Retinal pigment epithelial cell (primary cell): ENCODE measurements around the gene SPART.
A peak's percentile ranks its signal among the peaks of the same experiment; 100 is the strongest.

ENCODE experiments used
- DNase-seq: peaks from one replicate; pipeline ENCODE4 v3.0.0-alpha.2; 2010; ENCODE audit warnings: low read depth
- H3K4me3 ChIP-seq: 2 replicates; pipeline ENCODE4 v1.5.1; 2011; ENCODE audit warnings: mild to moderate bottlenecking, low read length, control low read depth, moderate library complexity
- CTCF ChIP-seq: conservative IDR thresholded peaks from 2 replicates; pipeline ENCODE4 v1.5.1; 2011; ENCODE audit warnings: low read depth, low read length, control low read depth, inconsistent platforms

The SPART gene

GRCh38 chr13:36346222-36347083 is at the start of gene SPART:
TSS of gene SPART (minus strand) at chr13:36346394. CDS start at chr13:36335830, 10,564 bp downstream.
- peak within 1 kb of the TSS; percentile 84 for H3K4me3 ChIP-seq
- peak; percentile 56 for DNase-seq

GRCh38 chr13:36395280-36395679 is 49.1 kb upstream of the SPART start:
- TF ChIP-seq CTCF = peak; percentile 57
- no peak overlapping the region for H3K4me3 ChIP-seq
- DNase-seq = no peak

More at GRCh38 chr13:36346222-36347083, at the start of gene SPART:
- peak; percentile 98 for TF ChIP-seq CTCF

GRCh38 chr13:36385489-36385888 is 39.3 kb upstream of the SPART start:
- TF ChIP-seq CTCF = no peak
- H3K4me3 ChIP-seq = no peak overlapping the region
- peak; percentile 16 for DNase-seq

GRCh38 chr13:36382030-36382429 is 35.8 kb upstream of the SPART start:
- no peak overlapping the region for H3K4me3 ChIP-seq
- TF ChIP-seq CTCF = no peak
- no peak for DNase-seq

- DNase-seq = no peak
These were observed 31.8 kb upstream of the SPART start for GRCh38 chr13:36377826-36378468.

GRCh38 chr13:36374063-36374462 is 27.9 kb upstream of the SPART start:
- H3K4me3 ChIP-seq = no peak overlapping the region
- no peak for DNase-seq
- TF ChIP-seq CTCF = no peak

More at GRCh38 chr13:36377826-36378468, 31.8 kb upstream of the SPART start:
- TF ChIP-seq CTCF = no peak
- H3K4me3 ChIP-seq = no peak overlapping the region

GRCh38 chr13:36371185-36371584 is 25.0 kb upstream of the SPART start:
- DNase-seq = no peak
- no peak for TF ChIP-seq CTCF
- no peak overlapping the region for H3K4me3 ChIP-seq
